BLaER1 (cell line): ENCODE results near the gene CTNND2.

Source experiments
- H3K27ac ChIP-seq: shearing (Covaris generic); formaldehyde crosslinking; 2 replicates; pipeline ENCODE4 v1.8.1; 2022
- H3K27me3 ChIP-seq: shearing (Covaris generic); formaldehyde crosslinking; 2 replicates; pipeline ENCODE4 v1.8.1; 2022
- H3K36me3 ChIP-seq: shearing (Covaris generic); formaldehyde crosslinking; 2 replicates; pipeline ENCODE4 v1.8.1; 2022
- H3K4me1 ChIP-seq: shearing (Covaris generic); formaldehyde crosslinking; 2 replicates; pipeline ENCODE4 v1.8.1; 2022
- H3K4me2 ChIP-seq: shearing (Covaris generic); formaldehyde crosslinking; 2 replicates; pipeline ENCODE4 v1.8.1; 2022
- H3K4me3 ChIP-seq: shearing (Covaris generic); formaldehyde crosslinking; 2 replicates; pipeline ENCODE4 v1.8.1; 2022
- H3K9ac ChIP-seq: shearing (Covaris generic); formaldehyde crosslinking; 2 replicates; pipeline ENCODE4 v1.8.1; 2022
- H3K9me3 ChIP-seq: shearing (Covaris generic); formaldehyde crosslinking; 2 replicates; pipeline ENCODE4 v1.8.1; 2022
- H4K20me1 ChIP-seq: shearing (Covaris generic); formaldehyde crosslinking; 2 replicates; pipeline ENCODE4 v1.8.1; 2022
- Cebpa-rat ChIP-seq: shearing (Covaris generic); IDR thresholded peaks from 2 replicates; pipeline ENCODE4 v1.8.1; 2022

CTNND2 gene

DNA sequence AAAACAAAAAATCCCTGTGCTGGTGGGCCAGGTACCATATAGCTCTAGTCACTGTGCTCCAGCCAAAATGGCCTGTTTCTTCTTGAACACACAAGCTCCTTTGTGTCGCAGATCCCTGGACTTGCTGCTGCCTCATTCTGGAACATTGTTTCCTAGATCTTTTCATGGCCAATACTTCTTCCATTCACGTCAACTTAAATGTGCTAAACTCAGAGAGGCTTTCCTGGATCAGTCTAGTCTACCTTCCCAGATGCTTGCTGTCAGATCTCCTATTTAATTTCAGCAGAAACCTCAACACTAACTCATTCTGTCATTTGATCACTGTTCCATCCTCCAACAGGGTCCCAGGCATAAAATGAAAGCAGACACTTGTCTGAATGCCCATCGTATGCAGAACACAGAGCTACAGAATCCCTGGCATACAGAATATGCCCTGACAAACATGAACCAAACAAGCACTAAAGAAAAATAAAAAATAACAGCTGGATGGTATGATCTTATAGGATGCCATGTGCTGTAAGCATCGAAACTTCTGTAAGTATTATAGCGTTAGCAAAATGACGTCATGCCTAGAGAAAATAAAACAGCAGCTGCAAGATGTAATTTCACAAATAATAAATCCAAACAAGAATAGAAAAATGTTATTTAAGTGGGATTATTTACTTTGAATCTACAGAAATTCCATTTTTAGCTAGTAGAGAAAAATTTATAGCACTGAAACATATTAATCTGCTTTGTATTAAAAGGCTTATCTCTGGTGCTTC, 739.5 kb downstream of the CTNND2 start:
- no peak overlapping the region for H3K27ac ChIP-seq
- no peaks in the 10 kb centered on the region for H3K9me3 ChIP-seq
- no peaks in the 10 kb centered on the region for H4K20me1 ChIP-seq
- no peaks in the 10 kb centered on the region for H3K27me3 ChIP-seq
- no peak overlapping the region for H3K9ac ChIP-seq
- no peak for TF ChIP-seq Cebpa-rat
- H3K36me3 ChIP-seq, result no peaks in the 10 kb centered on the region
- no peaks in the 10 kb centered on the region for H3K4me1 ChIP-seq
- no peak overlapping the region for H3K4me2 ChIP-seq
- no peak overlapping the region for H3K4me3 ChIP-seq

DNA sequence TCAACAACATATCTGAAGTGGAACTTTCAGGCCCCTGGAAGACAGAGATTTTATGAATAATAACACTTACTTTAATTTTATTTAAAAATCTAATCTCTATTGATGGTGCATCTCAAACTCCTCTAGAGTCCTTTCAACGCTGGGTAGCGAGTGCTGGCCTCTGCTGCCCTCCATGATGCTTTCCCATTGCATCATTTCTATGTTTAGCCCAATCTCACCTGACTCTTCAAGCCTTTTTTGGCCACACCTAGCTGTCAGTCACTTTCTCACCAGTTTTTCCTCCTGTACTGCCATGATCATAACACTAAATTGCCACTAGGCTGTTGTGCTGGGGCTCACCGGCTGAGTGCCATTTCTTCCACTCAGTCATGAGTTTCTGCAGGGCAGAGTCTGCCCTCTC, 747.1 kb downstream of the CTNND2 start:
- H3K4me2 ChIP-seq, result no peak overlapping the region
- no peak overlapping the region for H3K4me3 ChIP-seq
- no peaks in the 10 kb centered on the region for H3K36me3 ChIP-seq
- no peaks in the 10 kb centered on the region for H3K9me3 ChIP-seq
- H4K20me1 ChIP-seq, result no peaks in the 10 kb centered on the region
- no peak overlapping the region for H3K9ac ChIP-seq
- no peak for TF ChIP-seq Cebpa-rat
- no peaks in the 10 kb centered on the region for H3K27me3 ChIP-seq
- H3K4me1 ChIP-seq, result no peaks in the 10 kb centered on the region
- H3K27ac ChIP-seq, result no peak overlapping the region

DNA sequence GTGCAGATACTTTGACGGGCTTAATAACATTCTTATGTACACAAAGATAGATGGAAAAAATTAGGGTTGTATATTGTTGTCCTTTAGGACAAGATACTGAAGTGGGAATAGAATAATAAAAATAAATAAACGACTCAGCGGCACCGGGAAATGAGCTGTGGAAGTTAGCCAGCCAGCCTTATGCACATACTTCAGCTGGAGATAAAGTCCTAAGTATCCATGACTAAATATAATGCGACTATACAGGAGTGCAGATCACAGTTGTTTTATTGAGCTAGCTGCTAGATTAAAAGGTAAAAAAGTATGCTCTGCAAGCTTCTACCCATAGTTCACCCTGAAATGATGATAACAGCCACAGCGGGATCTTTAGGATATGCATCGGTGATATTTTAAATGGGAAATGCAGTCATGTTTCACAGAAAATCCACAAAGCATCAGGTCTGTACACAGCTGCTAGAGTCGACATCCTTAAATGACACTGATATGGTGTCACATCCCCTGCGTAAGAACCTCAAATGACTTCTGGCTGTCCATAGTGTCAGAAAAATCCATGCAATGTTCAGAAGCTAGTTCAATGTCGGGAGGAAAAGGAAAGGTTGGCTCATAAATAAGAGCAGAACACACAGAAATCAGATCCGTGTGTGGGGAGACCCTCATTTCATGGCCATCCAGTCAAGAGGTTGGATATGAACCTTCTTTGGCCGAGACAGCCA, 750.4 kb downstream of the CTNND2 start:
- no peaks in the 10 kb centered on the region for H3K27me3 ChIP-seq

DNA sequence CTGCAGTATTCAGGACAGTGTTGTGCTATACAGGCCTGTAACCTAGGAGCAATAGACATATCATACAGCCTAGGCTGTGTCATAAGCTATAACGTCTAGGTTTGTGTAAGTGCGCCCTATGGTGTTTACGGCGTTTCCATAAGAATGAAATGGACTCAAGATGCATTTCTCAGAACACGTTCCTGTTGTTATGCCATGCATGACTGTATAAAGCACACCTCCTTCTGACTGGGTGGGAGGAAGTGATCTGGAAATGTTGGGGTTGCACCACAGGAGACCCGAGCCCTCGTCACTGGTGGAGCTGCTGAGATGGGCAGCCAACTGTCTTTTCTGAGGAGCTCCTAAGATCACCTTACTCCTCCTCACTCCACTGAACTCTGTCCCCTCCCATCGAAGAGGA, 751.9 kb downstream of the CTNND2 start:
- Histone ChIP-seq H3K4me2 (no peak overlapping the region), H3K36me3 (no peaks in the 10 kb centered on the region), H3K4me3 (no peak overlapping the region), H3K27me3 (no peaks in the 10 kb centered on the region), H4K20me1 (no peaks in the 10 kb centered on the region), H3K9ac (no peak overlapping the region), H3K4me1 (no peaks in the 10 kb centered on the region), H3K9me3 (no peaks in the 10 kb centered on the region), H3K27ac (no peak overlapping the region)
- TF ChIP-seq Cebpa-rat, result no peak

More for the DNA sequence above, 750.4 kb downstream of the CTNND2 start:
- Histone ChIP-seq H3K4me1 (no peaks in the 10 kb centered on the region), H4K20me1 (no peaks in the 10 kb centered on the region), H3K27ac (no peak overlapping the region), H3K4me3 (no peak overlapping the region), H3K36me3 (no peaks in the 10 kb centered on the region), H3K4me2 (no peak overlapping the region), H3K9ac (no peak overlapping the region), H3K9me3 (no peaks in the 10 kb centered on the region)
- TF ChIP-seq Cebpa-rat, result no peak

DNA sequence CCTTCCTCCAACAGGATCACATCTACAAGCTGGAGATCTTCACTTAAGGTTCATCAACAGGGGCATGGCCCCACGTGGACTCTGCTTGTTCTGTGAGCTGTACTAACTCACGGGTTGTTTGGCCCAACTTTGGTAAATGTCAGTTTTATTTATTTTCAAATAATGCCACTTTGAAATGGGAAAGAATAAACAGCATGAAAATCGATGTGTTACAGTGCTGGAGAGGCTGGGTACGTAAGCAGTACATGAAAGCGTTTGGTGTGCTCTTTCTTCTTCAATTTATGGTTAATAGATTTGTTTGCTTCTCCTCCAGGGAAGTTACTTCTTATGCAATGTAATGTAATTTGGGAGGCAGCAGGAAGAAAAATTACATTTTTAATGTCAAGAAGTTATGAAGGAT, 753.3 kb downstream of the CTNND2 start:
- Histone ChIP-seq H4K20me1 (no peaks in the 10 kb centered on the region), H3K4me2 (no peak overlapping the region), H3K27ac (no peak overlapping the region), H3K9me3 (no peaks in the 10 kb centered on the region), H3K36me3 (no peaks in the 10 kb centered on the region), H3K4me3 (no peak overlapping the region), H3K9ac (no peak overlapping the region), H3K27me3 (no peaks in the 10 kb centered on the region), H3K4me1 (no peaks in the 10 kb centered on the region)
- no peak for TF ChIP-seq Cebpa-rat

DNA sequence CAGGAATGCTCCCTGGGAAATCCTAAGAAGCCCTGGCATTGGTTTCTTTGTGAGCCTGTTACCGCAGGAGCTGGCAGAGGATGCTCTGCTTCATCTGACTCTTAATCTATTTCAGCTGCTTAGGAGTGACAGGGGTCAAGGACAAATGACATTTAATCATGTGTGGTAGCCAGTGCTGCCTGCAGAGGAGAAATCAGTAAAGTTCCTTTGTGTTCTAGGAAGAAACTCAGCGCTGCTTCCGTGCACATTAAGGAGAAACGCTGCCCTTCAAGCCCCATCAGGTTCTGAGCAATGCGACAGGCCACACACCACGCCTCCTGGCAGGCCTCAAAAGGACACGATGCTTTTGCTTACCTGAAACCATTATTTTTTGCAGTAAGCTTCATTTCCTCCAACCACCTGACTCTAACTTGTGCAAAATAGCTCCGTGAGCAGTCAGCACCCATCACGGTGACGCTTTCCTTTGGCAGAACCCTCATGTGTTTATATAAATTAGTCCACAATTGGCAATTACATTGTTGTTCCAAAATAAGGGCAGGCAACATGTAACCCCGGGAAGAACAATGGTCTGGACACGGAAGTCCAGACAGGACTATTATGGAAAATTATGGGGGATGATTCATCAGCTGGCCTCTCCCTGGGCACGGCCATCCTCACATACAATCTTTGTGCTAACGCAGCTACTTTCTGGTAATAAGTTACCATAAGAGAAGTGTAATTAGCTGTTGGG, 755.3 kb downstream of the CTNND2 start:
- Histone ChIP-seq H3K27ac (no peak overlapping the region), H3K4me3 (no peak overlapping the region), H3K36me3 (no peaks in the 10 kb centered on the region), H3K27me3 (no peaks in the 10 kb centered on the region), H3K9me3 (no peaks in the 10 kb centered on the region), H3K4me2 (no peak overlapping the region), H4K20me1 (no peaks in the 10 kb centered on the region), H3K9ac (no peak overlapping the region), H3K4me1 (no peaks in the 10 kb centered on the region)
- no peak for TF ChIP-seq Cebpa-rat

DNA sequence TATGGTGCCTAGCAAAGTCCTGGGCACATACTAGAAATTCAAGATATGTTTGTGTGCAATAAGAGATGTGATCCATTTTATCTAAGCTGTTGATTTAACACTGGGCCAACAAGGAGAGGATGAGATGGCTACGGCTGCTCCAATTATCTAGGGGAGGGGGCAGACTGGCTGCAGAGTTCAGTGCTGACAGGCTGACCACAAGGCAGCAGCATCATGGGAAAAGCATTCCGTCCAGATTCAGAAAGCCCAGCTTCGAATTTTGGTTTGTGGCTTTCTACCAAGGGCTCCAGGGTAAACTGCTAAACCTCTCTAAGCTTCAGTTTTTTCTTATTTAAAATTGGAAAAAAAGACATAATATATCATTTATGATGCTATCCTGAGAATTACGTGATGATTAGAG, 758.1 kb downstream of the CTNND2 start:
- Histone ChIP-seq H3K9me3 (no peaks in the 10 kb centered on the region), H3K36me3 (no peaks in the 10 kb centered on the region), H3K4me1 (no peaks in the 10 kb centered on the region), H3K9ac (no peak overlapping the region), H3K4me2 (no peak overlapping the region), H3K4me3 (no peak overlapping the region), H4K20me1 (no peaks in the 10 kb centered on the region), H3K27ac (no peak overlapping the region), H3K27me3 (no peaks in the 10 kb centered on the region)
- no peak for TF ChIP-seq Cebpa-rat

DNA sequence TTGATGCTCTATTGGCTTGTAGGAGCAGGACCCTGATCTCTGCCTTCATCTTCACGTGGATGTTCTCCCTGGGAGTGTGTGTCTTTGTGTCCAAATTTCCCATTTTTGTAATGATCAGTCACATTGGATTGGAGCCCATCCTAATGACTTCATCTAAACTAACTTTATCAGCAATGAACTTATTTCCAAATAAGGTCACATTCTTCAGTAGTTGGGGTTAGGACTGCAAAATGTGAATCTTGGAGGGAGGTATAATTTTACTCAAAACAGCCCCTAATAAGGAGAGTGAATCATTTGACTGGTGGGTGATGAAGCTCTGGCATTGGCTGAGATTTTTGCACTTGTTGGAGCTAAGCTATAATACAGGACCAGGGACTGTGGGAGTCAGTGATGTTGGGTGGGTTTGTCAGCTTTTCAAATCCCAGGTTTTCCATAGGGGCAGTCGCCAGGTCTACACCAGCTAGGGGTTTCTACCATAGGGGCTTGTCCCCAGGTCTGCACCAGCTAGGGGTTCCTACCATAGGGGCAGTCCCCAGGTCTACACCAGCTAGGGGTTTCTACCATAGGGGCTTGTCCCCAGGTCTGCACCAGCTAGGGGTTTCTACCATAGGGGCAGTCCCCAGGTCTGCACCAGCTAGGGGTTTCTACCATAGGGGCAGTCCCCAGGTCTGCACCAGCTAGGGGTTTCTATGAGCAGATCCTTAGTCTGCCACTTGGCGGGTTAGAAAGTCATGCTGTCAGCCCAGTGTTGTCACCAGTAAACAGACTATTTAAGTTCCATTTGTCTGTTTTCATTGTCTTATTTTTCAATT, 760.6 kb downstream of the CTNND2 start:
- H3K36me3 ChIP-seq, result no peaks in the 10 kb centered on the region
- no peaks in the 10 kb centered on the region for H3K4me1 ChIP-seq
- H3K4me3 ChIP-seq, result no peak overlapping the region
- H3K9me3 ChIP-seq, result no peaks in the 10 kb centered on the region
- no peaks in the 10 kb centered on the region for H3K27me3 ChIP-seq
- H3K9ac ChIP-seq, result no peak overlapping the region
- no peaks in the 10 kb centered on the region for H4K20me1 ChIP-seq
- no peak for TF ChIP-seq Cebpa-rat
- H3K4me2 ChIP-seq, result no peak overlapping the region
- no peak overlapping the region for H3K27ac ChIP-seq

DNA sequence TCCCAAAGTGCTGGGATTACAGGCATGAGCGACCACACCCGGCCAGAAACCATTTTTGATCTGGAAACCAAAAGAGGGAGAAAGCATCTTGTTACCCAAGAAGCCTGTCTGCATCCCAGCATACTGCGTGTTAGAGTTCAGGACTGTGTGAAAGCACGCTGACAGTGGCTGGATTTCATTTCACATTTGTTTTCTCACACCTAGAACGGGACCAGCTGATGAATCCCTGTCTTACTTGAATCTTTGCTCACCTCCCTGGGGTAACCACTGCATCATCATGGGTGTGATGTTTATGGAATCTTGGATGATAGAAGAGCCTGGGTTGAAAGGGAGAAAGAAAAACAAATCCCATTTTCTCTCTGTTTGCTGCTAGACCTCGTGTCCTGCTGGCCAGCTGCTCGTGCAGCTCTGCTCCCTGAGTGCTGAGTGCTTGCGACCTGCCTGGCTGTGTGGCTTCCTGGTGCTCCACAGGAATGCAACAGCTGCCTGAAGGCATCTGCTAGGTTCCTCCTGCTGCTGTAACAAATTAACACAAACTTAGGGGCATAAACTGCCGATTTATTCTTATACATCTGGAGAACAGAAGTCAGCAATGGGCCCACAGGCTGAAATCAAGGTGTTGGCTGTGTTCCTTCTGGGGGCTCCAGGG, 764.9 kb downstream of the CTNND2 start:
- Histone ChIP-seq H3K4me2 (no peak overlapping the region), H4K20me1 (no peaks in the 10 kb centered on the region), H3K36me3 (no peaks in the 10 kb centered on the region), H3K9ac (no peak overlapping the region), H3K4me1 (no peaks in the 10 kb centered on the region), H3K27ac (no peak overlapping the region), H3K9me3 (no peaks in the 10 kb centered on the region), H3K27me3 (no peaks in the 10 kb centered on the region), H3K4me3 (no peak overlapping the region)
- no peak for TF ChIP-seq Cebpa-rat
